PC-3 (cell line): ENCODE measurements around the gene STOX2. TPM values are rescaled to one million over a fixed set of nuclear protein-coding genes. Genes with fewer than 3 reads are reported as not detected.
A peak's percentile ranks its signal among the peaks of the same experiment; 100 is the strongest.

Experiments
- ATAC-seq: fragments of 200-7000 bp; cut with Tn5 transposase; 2 replicates; pipeline ENCODE4 v1.9.1; 2020; ENCODE audit warnings: mild to moderate bottlenecking, moderate library complexity
- BruUV-seq: library from RNA; stranded (reverse); fragments of 400-500 nt; replicated peaks from 2 replicates; lab custom pipeline; 2021; lab: Mats Ljungman, UMichigan
- CTCF ChIA-PET: fragments of 300-600 bp; sonication (Branson Sonifier 250); formaldehyde crosslinking; loops from one replicate; lab custom pipeline; 2022; ENCODE audit warnings: antibody characterized with exemption; lab: Charles Lee
- POLR2A ChIA-PET: fragments of 300-600 bp; sonication (Branson Sonifier 250); formaldehyde crosslinking; loops from one replicate; lab custom pipeline; 2022; ENCODE audit warnings: antibody characterized with exemption; ENCODE audit not compliant: unreplicated experiment; lab: Charles Lee
- DNase-seq: peaks from one replicate; pipeline ENCODE4 v3.0.0-alpha.2; 2015
- H2AFZ ChIP-seq: fragments of 300-600 bp; sonication (generic); 2 replicates; pipeline ENCODE4 v1.6.0; 2016; ENCODE audit warnings: antibody characterized with exemption, low read length
- H3F3A ChIP-seq: fragments of 300-600 bp; sonication (generic); one replicate; pipeline ENCODE4 v1.6.0; 2017; ENCODE audit warnings: antibody characterized with exemption, low read length, control low read depth, mild to moderate bottlenecking; ENCODE audit not compliant: unreplicated experiment
- H3K27ac ChIP-seq: fragments of 300-600 bp; sonication (generic); 2 replicates; pipeline ENCODE4 v1.5.1; 2016; ENCODE audit warnings: mild to moderate bottlenecking, low read length
- H3K27me3 ChIP-seq: fragments of 300-600 bp; sonication (generic); 2 replicates; pipeline ENCODE4 v1.6.1; 2016; ENCODE audit warnings: low read length, mixed read lengths
- H3K36me3 ChIP-seq: fragments of 300-600 bp; sonication (generic); 2 replicates; pipeline ENCODE4 v1.6.1; 2016; ENCODE audit warnings: low read depth, mixed run types, low read length, mixed read lengths
- H3K4me1 ChIP-seq: fragments of 300-600 bp; sonication (generic); 2 replicates; pipeline ENCODE4 v1.5.1; 2016; ENCODE audit warnings: low read length; ENCODE audit not compliant: insufficient read depth
- H3K4me2 ChIP-seq: fragments of 300-600 bp; sonication (generic); 2 replicates; pipeline ENCODE4 v1.6.0; 2016; ENCODE audit warnings: low read length
- H3K4me3 ChIP-seq: fragments of 300-600 bp; sonication (generic); 2 replicates; pipeline ENCODE4 v1.5.1; 2016; ENCODE audit warnings: mild to moderate bottlenecking, low read length, mixed read lengths
- H3K79me2 ChIP-seq: fragments of 300-600 bp; sonication (generic); 2 replicates; pipeline ENCODE4 v1.6.1; 2017; ENCODE audit warnings: low read length, mixed read lengths
- H3K9ac ChIP-seq: fragments of 300-600 bp; sonication (generic); 2 replicates; pipeline ENCODE4 v1.6.0; 2016; ENCODE audit warnings: mild to moderate bottlenecking, low read length
- H3K9me2 ChIP-seq: fragments of 300-600 bp; sonication (generic); replicated peaks from 2 replicates; pipeline ENCODE4 v1.6.1; 2016; ENCODE audit warnings: mixed run types, low read length, mixed read lengths
- H3K9me3 ChIP-seq: fragments of 300-600 bp; sonication (generic); 2 replicates; pipeline ENCODE4 v1.6.1; 2016; ENCODE audit warnings: low read length, mixed read lengths
- H4K20me1 ChIP-seq: fragments of 300-600 bp; sonication (generic); 2 replicates; pipeline ENCODE4 v1.6.1; 2016; ENCODE audit warnings: low read length, mixed read lengths
- CTCF ChIP-seq: fragments of 300-600 bp; sonication (generic); conservative IDR thresholded peaks from 2 replicates; pipeline ENCODE4 v1.5.1; 2017; ENCODE audit warnings: antibody characterized with exemption, low read depth, mild to moderate bottlenecking, low read length
- EZH2 ChIP-seq: fragments of 300-600 bp; sonication (generic); IDR thresholded peaks from one replicate; pipeline ENCODE4 v1.6.1; 2017; ENCODE audit warnings: antibody characterized with exemption, mild to moderate bottlenecking, low read length; ENCODE audit not compliant: unreplicated experiment
- EZH2phosphoT487 ChIP-seq: fragments of 300-600 bp; sonication (generic); IDR thresholded peaks from 2 replicates; pipeline ENCODE4 v1.6.1; 2018; ENCODE audit warnings: mild to moderate bottlenecking, antibody characterized with exemption, low read length, borderline replicate concordance
- intact Hi-C: fragments of 100-400 bp; cut with micrococcal nuclease; formaldehyde crosslinking; loops from 2 replicates; pipeline ENCODE4 v1.9.0; 2023
- total RNA-seq: library from RNA; depleted of rRNA; stranded (reverse); fragments of >200 nt; gene quantifications from 2 replicates; pipeline ENCODE4 v1.2.3, GENCODE V29; 2014

Gene STOX2
- total RNA-seq, 1 experiment from 2014 or later, result 3.6 TPM

DNA sequence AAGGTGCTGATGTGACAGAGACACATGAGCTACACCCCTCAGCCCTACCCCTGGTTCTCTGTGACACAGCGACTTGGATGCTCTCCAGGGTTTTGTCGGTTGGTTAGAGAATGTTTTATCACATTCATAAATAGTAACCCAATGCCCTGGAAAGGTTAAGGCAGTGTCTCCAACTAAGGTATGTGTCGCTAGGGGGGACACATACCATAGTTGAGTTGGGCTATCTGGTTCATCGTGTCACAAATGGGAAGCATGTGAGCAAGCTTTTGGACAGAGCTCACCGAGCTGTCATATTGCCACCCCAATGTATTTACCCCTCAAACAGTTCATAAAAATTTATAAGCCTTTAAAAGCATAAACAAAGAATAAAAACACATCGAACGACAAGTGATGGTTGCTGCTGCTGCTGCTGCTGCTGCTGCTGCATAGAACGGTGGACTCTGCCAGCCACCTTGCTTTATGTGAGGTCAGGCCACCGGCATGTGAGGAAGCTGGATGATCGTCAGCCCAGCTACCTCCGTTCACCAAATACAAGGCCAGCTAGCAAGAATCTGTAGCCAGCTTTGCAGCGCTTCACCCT lies 55.9 kb downstream of the STOX2 start:
- Histone ChIP-seq H3K27me3 (peaks cover 43% of the 10 kb centered on the region; the same call in 1 of the 2 replicates), H3K4me3 (no peak overlapping the region), H4K20me1 (no peaks in the 10 kb centered on the region), H3K4me2 (no peak overlapping the region; the same call in 1 of the 2 replicates), H3K9me2 (no peaks in the 10 kb centered on the region), H3K36me3 (no peaks in the 10 kb centered on the region), H3K27ac (no peak overlapping the region), H3F3A (no peaks in the 10 kb centered on the region), H3K9ac (no peak overlapping the region), H3K4me1 (no peaks in the 10 kb centered on the region), H3K9me3 (no peaks in the 10 kb centered on the region), H2AFZ (no peak overlapping the region), H3K79me2 (no peaks in the 10 kb centered on the region)
- TF ChIP-seq EZH2 (no peak), CTCF (no peak), EZH2phosphoT487 (no peak)
- ChIA-PET POLR2A (no interaction called here), CTCF (no interaction called here)
- ATAC-seq (no peak), DNase-seq (peak; percentile 24)
- no TSS peak for BruUV-seq
- intact Hi-C loops, result no loop called here

DNA sequence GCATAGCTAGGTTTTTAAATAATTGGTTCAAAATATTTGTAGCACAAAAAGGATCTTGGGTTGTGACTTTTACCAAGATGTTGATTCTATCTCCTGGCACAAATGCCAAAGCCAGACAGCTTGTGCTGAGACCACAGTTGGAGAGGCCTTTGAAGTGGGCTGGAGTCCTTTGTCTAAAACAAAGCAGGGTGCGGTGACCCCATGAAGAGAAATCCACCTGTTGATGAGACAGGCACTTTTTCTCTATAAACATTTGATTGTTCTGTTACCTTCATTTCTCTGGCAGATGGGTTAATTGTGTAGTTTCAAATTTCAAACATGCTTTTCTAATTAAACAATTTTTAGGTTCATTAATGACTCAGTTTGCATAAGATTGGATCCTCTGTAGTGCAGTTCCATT lies 56.7 kb downstream of the STOX2 start:
- Histone ChIP-seq H3K9me3 (no peaks in the 10 kb centered on the region), H3K4me2 (no peak overlapping the region), H3K79me2 (no peaks in the 10 kb centered on the region), H4K20me1 (no peaks in the 10 kb centered on the region), H3K4me3 (no peak overlapping the region), H3F3A (no peaks in the 10 kb centered on the region), H3K9ac (no peak overlapping the region), H3K36me3 (no peaks in the 10 kb centered on the region), H3K27me3 (peaks cover 50% of the 10 kb centered on the region; the same call in 1 of the 2 replicates), H3K27ac (no peak overlapping the region), H3K4me1 (no peaks in the 10 kb centered on the region), H2AFZ (no peak overlapping the region), H3K9me2 (no peaks in the 10 kb centered on the region)
- ChIA-PET POLR2A (no interaction called here), CTCF (no interaction called here)
- intact Hi-C loops, result no loop called here
- TF ChIP-seq EZH2phosphoT487 (no peak), EZH2 (no peak), CTCF (no peak)
- no peak for ATAC-seq
- BruUV-seq, result no TSS peak
- no peak for DNase-seq

GRCh38 chr4:183962419-183962818 lies 57.3 kb downstream of the STOX2 start:
- DNase-seq (no peak), ATAC-seq (no peak)
- BruUV-seq, result no TSS peak
- Histone ChIP-seq H3F3A (no peaks in the 10 kb centered on the region), H3K27me3 (peaks cover 55% of the 10 kb centered on the region), H3K27ac (no peak overlapping the region), H3K9ac (no peak overlapping the region), H3K36me3 (no peaks in the 10 kb centered on the region), H3K4me3 (no peak overlapping the region), H3K4me2 (no peak overlapping the region), H3K9me3 (no peaks in the 10 kb centered on the region), H3K4me1 (no peaks in the 10 kb centered on the region), H4K20me1 (no peaks in the 10 kb centered on the region), H2AFZ (no peak overlapping the region), H3K79me2 (no peaks in the 10 kb centered on the region), H3K9me2 (no peaks in the 10 kb centered on the region)
- ChIA-PET CTCF (no interaction called here), POLR2A (no interaction called here)
- intact Hi-C loops, result no loop called here
- TF ChIP-seq EZH2phosphoT487 (no peak), CTCF (no peak), EZH2 (no peak)
